CD4-positive, alpha-beta T cell (primary cell): ENCODE measurements around the gene WDR37. TPM values are rescaled to one million over a fixed set of nuclear protein-coding genes. Genes with fewer than 3 reads are reported as not detected.

ENCODE experiments used
- ATAC-seq: fragments of 200-7000 bp; cut with Tn5 transposase; one replicate; pipeline ENCODE4 v1.10.0; 2022; ENCODE audit warnings: mild to moderate bottlenecking; ENCODE audit not compliant: poor library complexity
- CTCF ChIA-PET: fragments of 350-600 bp; sonication (Branson Sonifier 250); formaldehyde crosslinking; loops from one replicate; lab custom pipeline; 2021; ENCODE audit warnings: antibody characterized with exemption, inconsistent platforms; lab: Charles Lee
- POLR2A ChIA-PET: fragments of 350-600 bp; sonication (Branson Sonifier 250); formaldehyde crosslinking; loops from one replicate; lab custom pipeline; 2021; ENCODE audit warnings: antibody characterized with exemption, inconsistent platforms; lab: Charles Lee
- DNase-seq, 14 experiments: peaks; one replicate each; pipeline ENCODE4 v3.0.0-alpha.2; 2013 to 2020; ENCODE audit warnings: mixed read lengths in 2 of 14
- H3K27ac ChIP-seq, 2 donors: one replicate each; pipeline versions ENCODE4 v1.5.1 to v1.7.0; 2013; ENCODE audit warnings: low read length in 2 of 2, low read depth in 1 of 2, mild to moderate bottlenecking in 1 of 2
- H3K27me3 ChIP-seq, 2 experiments: 1 replicate in 1 of 2; 2 replicates in 1 of 2; pipeline versions ENCODE4 v1.6.1 to v1.7.0; 2013; ENCODE audit warnings: low read length in 2 of 2, control low read depth in 1 of 2, mild to moderate bottlenecking in 1 of 2, moderate library complexity in 1 of 2; ENCODE audit not compliant: insufficient read depth in 2 of 2, control insufficient read depth in 1 of 2
- H3K36me3 ChIP-seq: one replicate; pipeline ENCODE4 v1.6.1; 2013; ENCODE audit warnings: low read length, control low read depth; ENCODE audit not compliant: insufficient read depth
- H3K4me1 ChIP-seq: one replicate; pipeline ENCODE4 v1.6.1; 2013; ENCODE audit warnings: low read length, control low read depth; ENCODE audit not compliant: insufficient read depth
- H3K4me3 ChIP-seq: one replicate; pipeline ENCODE4 v1.5.1; 2013; ENCODE audit warnings: mild to moderate bottlenecking, low read length, moderate library complexity
- H3K9me3 ChIP-seq, 2 experiments: 1 replicate in 1 of 2; 2 replicates in 1 of 2; pipeline versions ENCODE4 v1.6.1 to v1.7.0; 2013; ENCODE audit warnings: low read length in 2 of 2, mild to moderate bottlenecking in 2 of 2, control low read depth in 1 of 2, moderate library complexity in 1 of 2; ENCODE audit not compliant: control insufficient read depth in 1 of 2, insufficient read depth in 1 of 2
- H3K27ac Mint-ChIP-seq: one replicate; pipeline ENCODE4 v1.8.0; 2020; ENCODE audit warnings: mixed read lengths
- H3K27me3 Mint-ChIP-seq: one replicate; pipeline ENCODE4 v1.8.0; 2021; ENCODE audit warnings: mixed read lengths
- H3K36me3 Mint-ChIP-seq: one replicate; pipeline ENCODE4 v1.8.0; 2021; ENCODE audit warnings: low read depth, mixed read lengths
- H3K4me1 Mint-ChIP-seq: one replicate; pipeline ENCODE4 v1.8.0; 2021; ENCODE audit warnings: low read depth, mixed read lengths
- H3K4me3 Mint-ChIP-seq: one replicate; pipeline ENCODE4 v1.8.0; 2020; ENCODE audit warnings: mild to moderate bottlenecking, mixed read lengths
- H3K9me3 Mint-ChIP-seq: one replicate; pipeline ENCODE4 v1.8.0; 2020; ENCODE audit warnings: mixed read lengths
- intact Hi-C, 2 experiments: fragments of 100-400 bp; cut with DNase I in 1 of 2; cut with micrococcal nuclease in 1 of 2; formaldehyde crosslinking; loops; one replicate each; pipeline versions ENCODE4 v1.15.1 to v1.9.0; 2023 to 2025; cut with DNase I, micrococcal nuclease
- total RNA-seq, 174 experiments: library from RNA in 2 of 174; stranded (reverse) in 2 of 174; gene quantifications; one replicate each; pipeline ENCODE4 v1.2.3 and lab custom pipeline; 2021 to 2026
- TF ChIP-seq, protein P1 (sequence below): fragments of 200-600 bp; IDR thresholded peaks from one replicate; pipeline ENCODE4 v1.8.0; 2022; ENCODE audit warnings: antibody characterized with exemption, mild to moderate bottlenecking

Gene WDR37
- total RNA-seq, 2 experiments from 2014 or later = 17.0 to 17.7 TPM

DNA sequence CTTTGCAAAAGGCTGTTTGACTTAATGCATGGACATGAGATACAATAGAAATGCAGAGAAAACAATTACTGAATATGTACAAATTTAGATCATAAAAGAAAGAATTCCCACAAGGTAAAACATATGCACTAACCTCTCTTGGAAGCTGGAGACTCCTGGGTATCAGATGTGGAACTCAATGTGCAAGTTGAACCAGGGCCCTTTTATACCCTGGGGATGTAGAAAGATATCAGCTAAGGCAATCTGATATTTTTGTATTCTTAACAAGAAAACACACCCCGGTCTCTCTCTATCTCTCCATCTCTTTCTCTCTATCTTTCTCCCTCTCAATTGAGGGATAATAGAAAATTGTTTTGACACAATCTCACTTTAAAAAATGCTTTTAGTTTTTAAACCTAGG lies 30.5 kb upstream of the WDR37 start, which contains the start of gene IDI2:
IDI2 (minus strand) TSS at position 177 of the 400 bp plus-strand sequence. CDS start 1,136 bp downstream, outside the sequence.
- Histone ChIP-seq H3K4me3 (no peak within 1 kb of the TSS), H3K36me3 (no peaks in the 10 kb centered on the region), H3K27me3 (no peaks in the 10 kb centered on the region), H3K9me3 (no peaks in the 10 kb centered on the region), H3K27ac (no peak within 1 kb of the TSS), H3K4me1 (no peaks in the 10 kb centered on the region)
- no peaks in the 10 kb centered on the region for H3K27me3 Mint-ChIP-seq
- ATAC-seq = no peak
- H3K4me3 Mint-ChIP-seq = no peak within 1 kb of the TSS
- H3K9me3 Mint-ChIP-seq = no peaks in the 10 kb centered on the region
- ChIA-PET CTCF (no interaction called here), POLR2A (interaction anchor here (0.9 kb wide), 1 partner anchor 23 kb away, joined by 3 read pairs; the partner anchor contains the start of gene IDI1)
- intact Hi-C loops = no loop called here
- H3K36me3 Mint-ChIP-seq = no peaks in the 10 kb centered on the region
- no peak within 1 kb of the TSS for H3K27ac Mint-ChIP-seq
- no peak for DNase-seq
- no peaks in the 10 kb centered on the region for H3K4me1 Mint-ChIP-seq
- TF ChIP-seq, protein P1, sequence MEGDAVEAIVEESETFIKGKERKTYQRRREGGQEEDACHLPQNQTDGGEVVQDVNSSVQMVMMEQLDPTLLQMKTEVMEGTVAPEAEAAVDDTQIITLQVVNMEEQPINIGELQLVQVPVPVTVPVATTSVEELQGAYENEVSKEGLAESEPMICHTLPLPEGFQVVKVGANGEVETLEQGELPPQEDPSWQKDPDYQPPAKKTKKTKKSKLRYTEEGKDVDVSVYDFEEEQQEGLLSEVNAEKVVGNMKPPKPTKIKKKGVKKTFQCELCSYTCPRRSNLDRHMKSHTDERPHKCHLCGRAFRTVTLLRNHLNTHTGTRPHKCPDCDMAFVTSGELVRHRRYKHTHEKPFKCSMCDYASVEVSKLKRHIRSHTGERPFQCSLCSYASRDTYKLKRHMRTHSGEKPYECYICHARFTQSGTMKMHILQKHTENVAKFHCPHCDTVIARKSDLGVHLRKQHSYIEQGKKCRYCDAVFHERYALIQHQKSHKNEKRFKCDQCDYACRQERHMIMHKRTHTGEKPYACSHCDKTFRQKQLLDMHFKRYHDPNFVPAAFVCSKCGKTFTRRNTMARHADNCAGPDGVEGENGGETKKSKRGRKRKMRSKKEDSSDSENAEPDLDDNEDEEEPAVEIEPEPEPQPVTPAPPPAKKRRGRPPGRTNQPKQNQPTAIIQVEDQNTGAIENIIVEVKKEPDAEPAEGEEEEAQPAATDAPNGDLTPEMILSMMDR = no peak

GRCh38 chr10:1026578-1026977 lies 29.6 kb upstream of the WDR37 start:
- H3K27ac ChIP-seq = no peak overlapping the region
- intact Hi-C loops = no loop called here
- Mint-ChIP-seq H3K27me3 (no peaks in the 10 kb centered on the region), H3K27ac (no peak overlapping the region), H3K4me1 (no peaks in the 10 kb centered on the region), H3K36me3 (no peaks in the 10 kb centered on the region), H3K4me3 (no peak overlapping the region), H3K9me3 (no peaks in the 10 kb centered on the region)
- no peaks in the 10 kb centered on the region for H3K27me3 ChIP-seq
- POLR2A ChIA-PET = interaction anchor here (0.9 kb wide), 1 partner anchor 22 kb away, joined by 3 read pairs; the partner anchor contains the start of gene IDI1
- H3K36me3 ChIP-seq = no peaks in the 10 kb centered on the region
- H3K4me3 ChIP-seq = no peak overlapping the region
- H3K4me1 ChIP-seq = no peaks in the 10 kb centered on the region
- no peaks in the 10 kb centered on the region for H3K9me3 ChIP-seq
- CTCF ChIA-PET = no interaction called here
- TF ChIP-seq, protein P1 = no peak
- no peak for DNase-seq
- ATAC-seq = no peak

DNA sequence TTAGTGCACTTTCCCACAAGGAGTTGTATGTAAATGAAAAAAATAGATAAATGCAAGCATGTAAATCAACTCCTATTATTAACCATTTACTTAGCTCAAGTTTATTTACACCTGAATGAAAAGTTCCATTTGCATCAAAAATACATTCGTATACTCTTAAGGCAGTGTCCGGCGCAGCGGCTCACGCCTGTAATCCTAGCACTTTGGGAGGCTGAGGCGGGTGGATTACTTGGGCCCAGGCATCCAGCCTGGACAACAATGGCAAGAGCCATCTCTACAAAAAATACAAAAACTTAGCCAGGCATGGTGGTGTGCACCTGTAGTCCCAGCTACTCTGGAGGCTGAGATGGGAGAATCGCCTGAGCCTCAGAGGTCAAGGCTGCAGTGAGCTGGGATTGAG lies 26.3 kb upstream of the WDR37 start:
- no peak overlapping the region for H3K27ac Mint-ChIP-seq
- H3K4me3 ChIP-seq = no peak overlapping the region
- H3K27me3 Mint-ChIP-seq = no peaks in the 10 kb centered on the region
- TF ChIP-seq, protein P1 = no peak
- CTCF ChIA-PET = no interaction called here
- H3K4me3 Mint-ChIP-seq = no peak overlapping the region
- no peaks in the 10 kb centered on the region for H3K27me3 ChIP-seq
- no peak overlapping the region for H3K27ac ChIP-seq
- H3K4me1 ChIP-seq = no peaks in the 10 kb centered on the region
- intact Hi-C loops = no loop called here
- H3K9me3 ChIP-seq = no peaks in the 10 kb centered on the region
- H3K36me3 ChIP-seq = no peaks in the 10 kb centered on the region
- H3K36me3 Mint-ChIP-seq = no peaks in the 10 kb centered on the region
- DNase-seq (no peak), ATAC-seq (no peak)
- no peaks in the 10 kb centered on the region for H3K9me3 Mint-ChIP-seq
- no peaks in the 10 kb centered on the region for H3K4me1 Mint-ChIP-seq
- POLR2A ChIA-PET = no interaction called here
